ENCODE measurements around the gene GCFC2. TPM values are rescaled to one million over a fixed set of nuclear protein-coding genes. Genes with fewer than 3 reads are reported as not detected.

The GCFC2 gene
- total and polyA plus RNA-seq, 2 experiments from 2014 or later, result 17.9 to 22.4 TPM

DNA sequence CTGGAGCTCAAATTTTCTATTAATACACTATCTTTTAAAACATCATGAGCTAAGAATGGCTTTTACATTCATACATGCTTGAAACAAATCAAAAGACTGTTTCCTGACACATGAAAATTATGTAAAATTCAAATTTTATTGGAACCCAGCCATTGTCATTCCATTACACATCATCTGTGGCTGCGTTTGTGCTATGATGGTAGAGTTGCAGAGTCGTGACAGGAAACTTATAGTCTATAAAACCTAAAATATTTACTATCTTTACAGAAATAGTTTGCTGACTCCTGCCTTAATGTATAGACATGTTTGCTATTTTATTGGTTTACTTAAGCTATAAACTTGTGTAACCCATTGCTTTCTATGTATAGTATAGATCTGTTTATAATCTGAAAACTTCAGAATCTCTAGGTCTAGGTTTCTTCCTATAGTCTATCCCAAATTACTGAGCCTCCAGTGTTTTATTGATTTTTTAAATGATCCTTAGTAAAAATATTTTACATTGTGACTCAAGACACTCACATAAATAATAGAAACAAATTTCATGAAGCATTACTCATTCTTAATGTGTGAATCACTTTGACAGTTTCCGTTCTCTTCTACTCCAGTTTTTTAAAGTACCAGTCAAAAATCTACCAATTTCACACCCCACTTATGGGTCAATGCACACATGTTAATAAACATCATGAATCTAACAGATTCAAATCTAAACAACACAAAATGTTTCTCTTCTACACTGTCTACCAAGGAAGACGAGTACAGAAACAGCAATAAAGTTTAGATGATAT lies 90.6 kb downstream of the GCFC2 start:
- no peak overlapping the region for H3K27ac ChIP-seq
- DNase-seq (ENCODE audit: low read depth in 1 of 2, low spot score in 1 of 2), result no peak
- no peaks in the 10 kb centered on the region for H3K9me3 ChIP-seq (ENCODE audit: low read depth)
- no peak overlapping the region for H3K4me3 ChIP-seq
- H3K27me3 ChIP-seq, result no peaks in the 10 kb centered on the region
- H3K4me1 ChIP-seq (ENCODE audit: low read depth), result no peaks in the 10 kb centered on the region
- TF ChIP-seq, protein P1, sequence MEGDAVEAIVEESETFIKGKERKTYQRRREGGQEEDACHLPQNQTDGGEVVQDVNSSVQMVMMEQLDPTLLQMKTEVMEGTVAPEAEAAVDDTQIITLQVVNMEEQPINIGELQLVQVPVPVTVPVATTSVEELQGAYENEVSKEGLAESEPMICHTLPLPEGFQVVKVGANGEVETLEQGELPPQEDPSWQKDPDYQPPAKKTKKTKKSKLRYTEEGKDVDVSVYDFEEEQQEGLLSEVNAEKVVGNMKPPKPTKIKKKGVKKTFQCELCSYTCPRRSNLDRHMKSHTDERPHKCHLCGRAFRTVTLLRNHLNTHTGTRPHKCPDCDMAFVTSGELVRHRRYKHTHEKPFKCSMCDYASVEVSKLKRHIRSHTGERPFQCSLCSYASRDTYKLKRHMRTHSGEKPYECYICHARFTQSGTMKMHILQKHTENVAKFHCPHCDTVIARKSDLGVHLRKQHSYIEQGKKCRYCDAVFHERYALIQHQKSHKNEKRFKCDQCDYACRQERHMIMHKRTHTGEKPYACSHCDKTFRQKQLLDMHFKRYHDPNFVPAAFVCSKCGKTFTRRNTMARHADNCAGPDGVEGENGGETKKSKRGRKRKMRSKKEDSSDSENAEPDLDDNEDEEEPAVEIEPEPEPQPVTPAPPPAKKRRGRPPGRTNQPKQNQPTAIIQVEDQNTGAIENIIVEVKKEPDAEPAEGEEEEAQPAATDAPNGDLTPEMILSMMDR (IDR thresholded peaks at IDR 0.05; ENCODE audit: low read depth, low read length), result no peak
- no peaks in the 10 kb centered on the region for H3K36me3 ChIP-seq

DNA sequence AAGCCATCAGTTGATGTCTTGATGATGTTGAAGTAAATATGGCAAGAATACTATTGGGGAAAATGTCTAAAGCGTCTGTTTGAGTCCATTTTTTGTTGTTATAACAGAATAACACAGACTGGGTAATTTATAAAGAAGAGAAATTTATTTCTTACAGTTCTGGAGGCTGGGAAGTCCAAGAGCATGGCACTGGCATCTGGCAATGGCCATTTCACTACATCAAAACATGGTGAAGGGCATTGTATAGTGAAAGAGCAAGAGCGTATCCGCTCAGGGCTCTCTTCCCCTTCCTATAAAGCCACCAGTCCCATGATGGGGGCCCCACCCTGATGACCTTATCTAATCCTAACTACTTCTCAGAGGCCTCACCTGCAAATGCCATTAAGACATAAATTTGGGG lies 93.8 kb downstream of the GCFC2 start:
- Histone ChIP-seq H3K4me3 (no peak overlapping the region), H3K36me3 (no peaks in the 10 kb centered on the region), H3K9me3 (ENCODE audit: low read depth) (no peaks in the 10 kb centered on the region), H3K27me3 (no peaks in the 10 kb centered on the region), H3K27ac (no peak overlapping the region), H3K4me1 (ENCODE audit: low read depth) (no peaks in the 10 kb centered on the region)
- TF ChIP-seq, protein P1 (IDR thresholded peaks at IDR 0.05; ENCODE audit: low read depth, low read length), result no peak
- DNase-seq (ENCODE audit: low read depth in 1 of 2, low spot score in 1 of 2), result no peak

DNA sequence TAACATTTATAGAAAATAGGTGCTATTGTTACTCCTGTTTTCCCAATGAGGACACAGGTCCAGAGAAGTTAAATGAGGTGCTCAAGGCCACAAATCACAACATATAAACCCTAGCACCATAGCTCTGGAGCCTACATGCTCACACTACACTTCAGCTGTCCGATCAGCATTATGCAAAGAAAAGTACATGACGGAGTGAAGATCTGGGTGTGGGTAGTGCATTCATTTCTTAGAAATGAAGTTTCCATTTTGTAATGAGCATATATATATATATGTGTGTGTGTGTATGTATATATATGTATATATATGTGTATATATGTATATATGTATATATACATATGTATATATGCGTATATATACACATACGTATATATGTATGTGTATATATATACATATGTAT lies 94.3 kb downstream of the GCFC2 start:
- no peaks in the 10 kb centered on the region for H3K27me3 ChIP-seq
- H3K9me3 ChIP-seq (ENCODE audit: low read depth), result no peaks in the 10 kb centered on the region
- TF ChIP-seq, protein P1 (IDR thresholded peaks at IDR 0.05; ENCODE audit: low read depth, low read length), result no peak
- DNase-seq (ENCODE audit: low read depth in 1 of 2, low spot score in 1 of 2), result no peak
- H3K36me3 ChIP-seq, result no peaks in the 10 kb centered on the region
- no peaks in the 10 kb centered on the region for H3K4me1 ChIP-seq (ENCODE audit: low read depth)
- no peak overlapping the region for H3K4me3 ChIP-seq
- no peak overlapping the region for H3K27ac ChIP-seq

DNA sequence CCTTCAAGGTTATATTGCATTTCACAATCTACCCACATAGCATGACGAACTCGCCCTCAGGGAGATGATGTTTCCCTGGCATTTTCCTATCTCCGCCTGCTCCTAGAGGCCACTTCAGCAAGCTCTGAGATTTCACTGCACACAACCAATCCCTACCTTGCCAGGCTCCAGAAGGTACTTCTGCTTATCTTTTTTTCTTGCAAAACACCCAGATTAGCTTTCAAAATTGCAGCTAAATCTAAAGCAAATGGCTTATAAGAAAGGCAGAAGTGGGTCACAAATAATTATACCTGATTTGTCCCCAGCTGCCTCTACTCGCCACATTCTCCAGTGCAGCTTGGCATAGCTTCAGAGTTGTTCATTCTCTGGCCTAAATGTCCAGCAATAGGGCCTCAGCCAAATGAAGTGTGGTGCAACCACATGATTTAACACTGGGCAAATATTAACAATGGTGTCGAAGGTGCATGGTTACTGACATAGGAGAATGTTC lies 96.5 kb downstream of the GCFC2 start:
- no peak for DNase-seq (ENCODE audit: low read depth in 1 of 2, low spot score in 1 of 2)
- Histone ChIP-seq H3K27me3 (peaks cover 6% of the 10 kb centered on the region), H3K27ac (no peak overlapping the region), H3K36me3 (no peaks in the 10 kb centered on the region), H3K4me1 (ENCODE audit: low read depth) (no peaks in the 10 kb centered on the region), H3K9me3 (ENCODE audit: low read depth) (no peaks in the 10 kb centered on the region), H3K4me3 (no peak overlapping the region)
- TF ChIP-seq, protein P1 (IDR thresholded peaks at IDR 0.05; ENCODE audit: low read depth, low read length), result no peak

DNA sequence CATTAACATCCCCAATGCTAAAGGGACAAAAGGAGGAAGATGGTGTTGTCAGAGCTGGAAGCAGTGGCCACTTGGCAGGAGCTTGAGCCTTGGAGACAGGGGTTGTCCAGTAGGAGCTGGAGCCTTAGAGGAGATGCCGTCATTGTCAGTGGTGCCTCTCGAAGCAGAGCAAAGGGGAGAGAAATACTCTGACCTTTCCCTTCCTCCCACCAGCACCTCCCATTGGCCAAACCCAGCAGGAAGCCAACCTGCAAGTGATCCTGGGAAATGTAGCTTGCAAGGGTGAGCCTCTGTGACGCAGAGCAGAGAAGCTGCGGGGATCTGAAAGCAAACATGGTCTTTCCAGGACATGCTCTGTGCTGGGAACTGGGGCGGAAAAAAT lies 97.9 kb downstream of the GCFC2 start:
- H3K27ac ChIP-seq, result no peak overlapping the region
- peaks cover 6% of the 10 kb centered on the region for H3K27me3 ChIP-seq
- no peak overlapping the region for H3K4me3 ChIP-seq
- no peak for DNase-seq (ENCODE audit: low read depth in 1 of 2, low spot score in 1 of 2)
- no peaks in the 10 kb centered on the region for H3K4me1 ChIP-seq (ENCODE audit: low read depth)
- TF ChIP-seq, protein P1 (IDR thresholded peaks at IDR 0.05; ENCODE audit: low read depth, low read length), result no peak
- no peaks in the 10 kb centered on the region for H3K36me3 ChIP-seq
- H3K9me3 ChIP-seq (ENCODE audit: low read depth), result no peaks in the 10 kb centered on the region

Other genes with a start within 250 kb of the GCFC2 start
- 0.51 and 0.53 TPM in 2 replicates for gene EVA1A, start 150.0 kb downstream of the GCFC2 start, total RNA-seq
- gene EVA1A, start 150.0 kb downstream of the GCFC2 start, polyA plus RNA-seq, result 0.57 and 0.59 TPM in 2 replicates
- gene MRPL19, start 64.1 kb downstream of the GCFC2 start, total RNA-seq, result 54.6 TPM in 2 replicates
- 59.7 and 60.8 TPM in 2 replicates for gene MRPL19, start 64.1 kb downstream of the GCFC2 start, polyA plus RNA-seq

Data from cardiac muscle cell (in vitro differentiated cells and primary cell).